ENCODE measurements around the gene DOK1. TPM values are rescaled to one million over a fixed set of nuclear protein-coding genes. Genes with fewer than 3 reads are reported as not detected.

DOK1 gene
- polyA plus RNA-seq, 1 donor (not counting 4 experiments of a cell fraction or from before 2014, with no cell fraction given), result 0.97 TPM

GRCh38 chr2:74555610-74556103 lies 1.1 kb downstream of the DOK1 start:
- Histone ChIP-seq H3K79me2 (ENCODE audit: control insufficient read depth, insufficient read depth, low read length) (no peaks in the 10 kb centered on the region), H3K27me3 (ENCODE audit: control insufficient read depth, extremely low read depth, insufficient read depth, low read length) (peaks cover 16% of the 10 kb centered on the region), H3K4me3 (ENCODE audit: control insufficient read depth in 2 of 3, extremely low read depth in 1 of 3, insufficient read depth in 2 of 3, low read depth in 1 of 3, low read length in 3 of 3) (no peak overlapping the region), H2AFZ (ENCODE audit: control insufficient read depth, low read length) (no peak overlapping the region), H3K27ac (ENCODE audit: control insufficient read depth, insufficient read depth, low read length) (no peak overlapping the region), H3K9me3 (ENCODE audit: control insufficient read depth, low read depth, low read length) (no peaks in the 10 kb centered on the region), H3K4me2 (ENCODE audit: control insufficient read depth, extremely low read depth, insufficient read depth, low read depth, low read length) (no peak overlapping the region), H3K9ac (ENCODE audit: control insufficient read depth, extremely low read depth, insufficient read depth, low read length) (no peak overlapping the region), H3K9me1 (ENCODE audit: control insufficient read depth, extremely low read depth, insufficient read depth, low read length) (no peaks in the 10 kb centered on the region), H4K20me1 (ENCODE audit: control insufficient read depth, extremely low read depth, insufficient read depth, low read length) (no peaks in the 10 kb centered on the region), H3K36me3 (ENCODE audit: control insufficient read depth in 2 of 2, extremely low read depth in 1 of 2, insufficient read depth in 2 of 2, low read length in 2 of 2) (no peaks in the 10 kb centered on the region), H3K4me1 (ENCODE audit: control insufficient read depth, extremely low read depth, insufficient read depth, low read length) (peaks cover 10% of the 10 kb centered on the region)
- FAIRE-seq (no peak), DNase-seq (ENCODE audit: low read depth, low spot score) (no peak)
- dilution Hi-C loops (cut with MboI; ENCODE audit: extremely low pct_ligation_motif_present, low sequenced_read_pairs), result no loop called here
- TF ChIP-seq EZH2 (IDR thresholded peaks at IDR 0.05; ENCODE audit: low read length) (no peak), CTCF (optimal IDR thresholded peaks at IDR 0.05 in 1 of 3, IDR thresholded peaks at IDR 0.05 in 1 of 3, conservative IDR thresholded peaks at IDR 0.05 in 1 of 3; ENCODE audit: extremely low read depth in 1 of 3, insufficient read depth in 2 of 3, low read length in 3 of 3) (no peak)

- Histone ChIP-seq H3K4me1 (ENCODE audit: control insufficient read depth, extremely low read depth, insufficient read depth, low read length) (peaks cover 12% of the 10 kb centered on the region), H3K27ac (ENCODE audit: control insufficient read depth, insufficient read depth, low read length) (no peak overlapping the region), H3K4me2 (ENCODE audit: control insufficient read depth, extremely low read depth, insufficient read depth, low read depth, low read length) (no peak overlapping the region), H3K9me1 (ENCODE audit: control insufficient read depth, extremely low read depth, insufficient read depth, low read length) (no peaks in the 10 kb centered on the region), H2AFZ (ENCODE audit: control insufficient read depth, low read length) (no peak overlapping the region), H4K20me1 (ENCODE audit: control insufficient read depth, extremely low read depth, insufficient read depth, low read length) (no peaks in the 10 kb centered on the region), H3K4me3 (ENCODE audit: control insufficient read depth in 2 of 3, extremely low read depth in 1 of 3, insufficient read depth in 2 of 3, low read depth in 1 of 3, low read length in 3 of 3) (no peak overlapping the region), H3K79me2 (ENCODE audit: control insufficient read depth, insufficient read depth, low read length) (no peaks in the 10 kb centered on the region), H3K9me3 (ENCODE audit: control insufficient read depth, low read depth, low read length) (no peaks in the 10 kb centered on the region), H3K27me3 (ENCODE audit: control insufficient read depth, extremely low read depth, insufficient read depth, low read length) (peaks cover 16% of the 10 kb centered on the region), H3K9ac (ENCODE audit: control insufficient read depth, extremely low read depth, insufficient read depth, low read length) (no peak overlapping the region), H3K36me3 (ENCODE audit: control insufficient read depth in 2 of 2, extremely low read depth in 1 of 2, insufficient read depth in 2 of 2, low read length in 2 of 2) (no peaks in the 10 kb centered on the region)
- DNase-seq (ENCODE audit: low read depth, low spot score) (no peak), FAIRE-seq (no peak)
- TF ChIP-seq EZH2 (IDR thresholded peaks at IDR 0.05; ENCODE audit: low read length) (no peak), CTCF (optimal IDR thresholded peaks at IDR 0.05 in 1 of 3, IDR thresholded peaks at IDR 0.05 in 1 of 3, conservative IDR thresholded peaks at IDR 0.05 in 1 of 3; ENCODE audit: extremely low read depth in 1 of 3, insufficient read depth in 2 of 3, low read length in 3 of 3) (no peak)
- dilution Hi-C loops (cut with MboI; ENCODE audit: extremely low pct_ligation_motif_present, low sequenced_read_pairs), result no loop called here
Measured at GRCh38 chr2:74556159-74556558, 1.6 kb downstream of the DOK1 start.
